HG03354 (cell line): ENCODE measurements around the gene DNAJC5.

ENCODE experiments used
- ATAC-seq: cut with Tn5 transposase; IDR thresholded peaks from one replicate; pipeline ENCODE4 v1.9.1; 2021; ENCODE audit warnings: mild to moderate bottlenecking; ENCODE audit not compliant: unreplicated experiment, poor library complexity, severe bottlenecking

Gene DNAJC5

GRCh38 chr20:63934271-63935068, 39.5 kb downstream of the DNAJC5 start:
- no peak for ATAC-seq

GRCh38 chr20:63935447-63935846, 40.5 kb downstream of the DNAJC5 start:
- ATAC-seq = no peak

GRCh38 chr20:63937596-63937995, 42.7 kb downstream of the DNAJC5 start:
- ATAC-seq = no peak

GRCh38 chr20:63939061-63939935, 44.4 kb downstream of the DNAJC5 start:
- ATAC-seq = no peak

- ATAC-seq = no peak
Measured at GRCh38 chr20:63940071-63940471, 45.1 kb downstream of the DNAJC5 start.

- ATAC-seq = no peak
Measured at GRCh38 chr20:63940472-63941266, 45.7 kb downstream of the DNAJC5 start.

GRCh38 chr20:63941282-63942081, 46.6 kb downstream of the DNAJC5 start:
- ATAC-seq = no peak

GRCh38 chr20:63942250-63942951, 47.5 kb downstream of the DNAJC5 start:
- ATAC-seq = no peak

- no peak for ATAC-seq
Measured at GRCh38 chr20:63942969-63943807, 48.3 kb downstream of the DNAJC5 start.

GRCh38 chr20:63943808-63944077, 48.8 kb downstream of the DNAJC5 start:
- no peak for ATAC-seq

- ATAC-seq = no peak
Measured at GRCh38 chr20:63944078-63944941, 49.4 kb downstream of the DNAJC5 start.

GRCh38 chr20:63945031-63945658, 50.2 kb downstream of the DNAJC5 start:
- ATAC-seq = no peak

GRCh38 chr20:63945921-63946920, 51.3 kb downstream of the DNAJC5 start:
- ATAC-seq = no peak

- ATAC-seq = no peak
Measured at GRCh38 chr20:63946986-63947637, 52.2 kb downstream of the DNAJC5 start.
